Measurements from ENCODE around the gene GRK1.

GRK1 gene

GRCh38 chr13:113746671-113747070 is 79.7 kb downstream of the GRK1 start:
- CTCF ChIA-PET, result no interaction called here
- no peak for TF ChIP-seq CTCF (IDR thresholded peaks at IDR 0.05; ENCODE audit: control extremely low read depth, extremely low read depth, low read depth, missing control alignments)
- no peak for DNase-seq (ENCODE audit: extremely low spot score)
- POLR2A ChIA-PET, result no interaction called here

GRCh38 chr13:113747291-113747833 is 80.3 kb downstream of the GRK1 start:
- ChIA-PET CTCF (no interaction called here), POLR2A (no interaction called here)
- DNase-seq (ENCODE audit: extremely low spot score), result no peak
- TF ChIP-seq CTCF (IDR thresholded peaks at IDR 0.05; ENCODE audit: control extremely low read depth, extremely low read depth, low read depth, missing control alignments), result no peak

- DNase-seq (ENCODE audit: extremely low spot score), result no peak
- no peak for TF ChIP-seq CTCF (IDR thresholded peaks at IDR 0.05; ENCODE audit: control extremely low read depth, extremely low read depth, low read depth, missing control alignments)
- ChIA-PET POLR2A (no interaction called here), CTCF (no interaction called here)
Observed at GRCh38 chr13:113748101-113748861, 81.3 kb downstream of the GRK1 start.

- TF ChIP-seq CTCF (IDR thresholded peaks at IDR 0.05; ENCODE audit: control extremely low read depth, extremely low read depth, low read depth, missing control alignments), result no peak
- ChIA-PET POLR2A (no interaction called here), CTCF (no interaction called here)
- DNase-seq (ENCODE audit: extremely low spot score), result no peak
Observed at GRCh38 chr13:113748862-113749451, 81.9 kb downstream of the GRK1 start.

- DNase-seq (ENCODE audit: extremely low spot score), result no peak
- POLR2A ChIA-PET, result no interaction called here
- TF ChIP-seq CTCF (IDR thresholded peaks at IDR 0.05; ENCODE audit: control extremely low read depth, extremely low read depth, low read depth, missing control alignments), result no peak
- CTCF ChIA-PET, result no interaction called here
Observed at GRCh38 chr13:113749507-113749906, 82.5 kb downstream of the GRK1 start.

GRCh38 chr13:113749967-113750366 is 82.9 kb downstream of the GRK1 start:
- ChIA-PET CTCF (no interaction called here), POLR2A (no interaction called here)
- DNase-seq (ENCODE audit: extremely low spot score), result no peak
- no peak for TF ChIP-seq CTCF (IDR thresholded peaks at IDR 0.05; ENCODE audit: control extremely low read depth, extremely low read depth, low read depth, missing control alignments)
